Peyer's patch (tissue), 4 donors: Measurements from ENCODE around the gene FAM187B.

Experiments used
- POLR2A ChIP-seq, 2 donors: fragments of 450-650 bp; IDR thresholded peaks; one replicate each; pipeline ENCODE4 v1.5.1; 2017; ENCODE audit warnings: antibody characterized with exemption in 2 of 2, mild to moderate bottlenecking in 2 of 2, moderate library complexity in 2 of 2
- TF ChIP-seq, protein P1 (sequence below), 6 experiments: fragments of 450-650 bp in 4 of 6; fragments of 200-600 bp in 2 of 6; sonication (generic) in 1 of 6; IDR thresholded peaks; one replicate each; pipeline ENCODE4 v1.5.1; 2017 to 2019; ENCODE audit warnings: antibody characterized with exemption in 6 of 6, mild to moderate bottlenecking in 3 of 6, moderate library complexity in 1 of 6

DNA sequence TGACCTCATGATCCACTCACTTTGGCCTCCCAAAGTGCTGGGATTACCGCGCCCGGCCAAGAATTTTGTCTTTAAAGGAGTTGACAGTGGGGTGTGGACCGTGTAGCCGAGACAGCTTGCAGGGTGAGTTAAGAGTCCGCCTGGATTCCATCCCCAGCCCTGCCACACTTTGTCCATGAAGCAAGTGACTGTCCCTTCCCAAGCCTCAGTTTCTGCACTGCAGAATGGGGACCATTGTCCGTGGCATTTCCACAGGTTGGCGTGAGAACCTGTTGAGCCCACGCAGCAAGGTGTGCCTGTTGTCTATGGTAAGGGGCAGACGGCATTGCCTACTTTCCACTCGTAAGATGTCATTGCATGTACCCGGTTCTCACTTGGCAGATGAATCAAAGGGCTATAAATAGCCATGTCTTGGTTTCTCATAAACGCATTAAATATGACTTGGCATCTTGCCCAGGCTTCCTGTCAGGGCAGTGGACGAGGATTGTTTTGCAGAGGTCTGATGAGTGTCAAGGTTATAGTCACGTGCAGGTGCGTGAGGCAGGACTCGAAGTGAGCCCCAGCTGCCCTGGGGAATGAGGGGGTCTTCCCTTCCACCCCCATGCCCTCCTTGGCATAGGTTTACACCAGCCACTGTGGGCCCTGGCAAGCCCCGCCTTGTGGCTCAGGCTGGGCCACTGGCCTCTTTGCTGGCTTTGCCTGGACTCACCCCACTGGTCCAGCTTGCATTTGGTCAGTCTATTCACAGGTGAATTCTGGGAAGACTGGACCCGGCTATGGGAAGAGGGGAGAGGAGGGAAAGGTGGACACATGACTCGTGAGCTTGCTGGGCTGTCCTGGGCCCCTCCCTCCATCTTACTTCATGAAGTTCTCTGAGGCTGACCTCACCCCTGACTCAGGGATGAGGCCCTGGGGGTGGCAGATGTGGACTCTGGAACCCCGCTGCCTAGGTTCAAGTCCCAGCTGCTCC, 14.6 kb downstream of the FAM187B start:
- TF ChIP-seq, protein P1, sequence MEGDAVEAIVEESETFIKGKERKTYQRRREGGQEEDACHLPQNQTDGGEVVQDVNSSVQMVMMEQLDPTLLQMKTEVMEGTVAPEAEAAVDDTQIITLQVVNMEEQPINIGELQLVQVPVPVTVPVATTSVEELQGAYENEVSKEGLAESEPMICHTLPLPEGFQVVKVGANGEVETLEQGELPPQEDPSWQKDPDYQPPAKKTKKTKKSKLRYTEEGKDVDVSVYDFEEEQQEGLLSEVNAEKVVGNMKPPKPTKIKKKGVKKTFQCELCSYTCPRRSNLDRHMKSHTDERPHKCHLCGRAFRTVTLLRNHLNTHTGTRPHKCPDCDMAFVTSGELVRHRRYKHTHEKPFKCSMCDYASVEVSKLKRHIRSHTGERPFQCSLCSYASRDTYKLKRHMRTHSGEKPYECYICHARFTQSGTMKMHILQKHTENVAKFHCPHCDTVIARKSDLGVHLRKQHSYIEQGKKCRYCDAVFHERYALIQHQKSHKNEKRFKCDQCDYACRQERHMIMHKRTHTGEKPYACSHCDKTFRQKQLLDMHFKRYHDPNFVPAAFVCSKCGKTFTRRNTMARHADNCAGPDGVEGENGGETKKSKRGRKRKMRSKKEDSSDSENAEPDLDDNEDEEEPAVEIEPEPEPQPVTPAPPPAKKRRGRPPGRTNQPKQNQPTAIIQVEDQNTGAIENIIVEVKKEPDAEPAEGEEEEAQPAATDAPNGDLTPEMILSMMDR (IDR thresholded peaks at IDR 0.05), result no peak
- TF ChIP-seq POLR2A (IDR thresholded peaks at IDR 0.05), result peak in 1 of 2 donors; percentile 35
